ENCODE measurements around the gene RAB11FIP4. TPM values are rescaled to one million over a fixed set of nuclear protein-coding genes. Genes with fewer than 3 reads are reported as not detected.

RAB11FIP4 gene
- total RNA-seq, 1 experiment from 2014 or later: 34.1 TPM

GRCh38 chr17:31490671-31491375 lies 99.3 kb downstream of the RAB11FIP4 start:
- in situ Hi-C loops (cut with HindIII; ENCODE audit: low sequenced_read_pairs): no loop called here
- DNase-seq (ENCODE audit: low spot score): no peak

- DNase-seq (ENCODE audit: low spot score): no peak
- in situ Hi-C loops (cut with HindIII; ENCODE audit: low sequenced_read_pairs): no loop called here
Observed at GRCh38 chr17:31491376-31492131, 100.1 kb downstream of the RAB11FIP4 start.

DNA sequence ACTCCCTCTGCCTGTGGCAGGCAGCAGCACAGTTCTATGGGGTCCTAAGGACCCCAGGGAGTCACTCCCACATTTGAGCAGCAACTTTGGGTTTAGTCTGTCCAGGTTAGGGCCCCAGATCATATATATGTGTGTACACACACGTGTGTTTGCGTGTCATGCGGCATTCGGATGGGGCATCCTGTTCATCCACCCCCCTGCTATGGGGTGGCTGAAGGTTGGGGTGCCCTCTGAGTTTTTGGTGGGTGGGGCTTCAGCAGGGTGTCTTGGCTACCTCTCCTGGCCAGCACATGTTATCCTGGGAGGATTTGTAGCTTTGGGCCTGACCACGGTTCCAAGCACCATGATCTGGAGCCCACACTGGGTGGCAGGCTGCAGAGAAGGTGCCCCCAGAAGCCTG lies 100.7 kb downstream of the RAB11FIP4 start:
- in situ Hi-C loops (cut with HindIII; ENCODE audit: low sequenced_read_pairs): no loop called here
- DNase-seq (ENCODE audit: low spot score): no peak

DNA sequence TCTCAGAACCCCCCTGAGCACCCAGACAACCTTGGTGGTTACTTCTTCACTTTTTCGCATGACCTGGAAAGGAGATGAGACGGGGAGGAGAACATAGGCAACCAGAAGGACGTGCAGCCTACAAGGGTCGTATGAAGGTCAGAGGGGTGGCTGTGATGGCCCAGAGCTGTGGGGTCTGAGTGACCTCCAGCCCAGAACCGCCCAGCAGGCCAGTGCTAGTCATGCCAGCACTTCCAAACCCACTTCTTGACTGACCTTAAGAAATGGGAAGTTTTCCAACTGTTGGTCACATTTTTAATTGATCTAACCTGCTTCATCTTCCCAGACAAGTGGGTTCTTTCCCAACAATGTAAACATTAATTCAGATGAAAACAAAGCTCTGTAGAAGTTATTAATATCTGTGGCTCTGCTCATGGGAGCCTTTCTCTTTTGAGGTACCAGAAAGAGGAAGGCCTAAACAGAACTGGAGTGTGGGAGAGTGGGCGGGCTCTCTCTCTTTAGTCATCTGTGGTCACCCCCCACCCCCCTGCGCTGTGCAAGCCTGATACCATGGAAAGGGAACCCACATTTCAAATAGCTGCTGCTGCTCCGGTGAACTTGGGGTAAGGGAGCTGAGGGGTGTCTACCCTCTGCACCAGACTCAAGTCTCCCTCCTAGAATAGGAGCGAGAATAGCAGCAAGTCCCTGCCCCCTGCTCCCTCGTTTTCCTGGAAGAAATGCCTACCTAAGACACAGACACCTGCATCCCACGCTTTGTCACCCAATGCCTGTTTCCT lies 101.6 kb downstream of the RAB11FIP4 start:
- DNase-seq (ENCODE audit: low spot score): no peak
- in situ Hi-C loops (cut with HindIII; ENCODE audit: low sequenced_read_pairs): no loop called here

GRCh38 chr17:31493656-31494155 lies 102.2 kb downstream of the RAB11FIP4 start:
- DNase-seq (ENCODE audit: low spot score): no peak
- in situ Hi-C loops (cut with HindIII; ENCODE audit: low sequenced_read_pairs): no loop called here

DNA sequence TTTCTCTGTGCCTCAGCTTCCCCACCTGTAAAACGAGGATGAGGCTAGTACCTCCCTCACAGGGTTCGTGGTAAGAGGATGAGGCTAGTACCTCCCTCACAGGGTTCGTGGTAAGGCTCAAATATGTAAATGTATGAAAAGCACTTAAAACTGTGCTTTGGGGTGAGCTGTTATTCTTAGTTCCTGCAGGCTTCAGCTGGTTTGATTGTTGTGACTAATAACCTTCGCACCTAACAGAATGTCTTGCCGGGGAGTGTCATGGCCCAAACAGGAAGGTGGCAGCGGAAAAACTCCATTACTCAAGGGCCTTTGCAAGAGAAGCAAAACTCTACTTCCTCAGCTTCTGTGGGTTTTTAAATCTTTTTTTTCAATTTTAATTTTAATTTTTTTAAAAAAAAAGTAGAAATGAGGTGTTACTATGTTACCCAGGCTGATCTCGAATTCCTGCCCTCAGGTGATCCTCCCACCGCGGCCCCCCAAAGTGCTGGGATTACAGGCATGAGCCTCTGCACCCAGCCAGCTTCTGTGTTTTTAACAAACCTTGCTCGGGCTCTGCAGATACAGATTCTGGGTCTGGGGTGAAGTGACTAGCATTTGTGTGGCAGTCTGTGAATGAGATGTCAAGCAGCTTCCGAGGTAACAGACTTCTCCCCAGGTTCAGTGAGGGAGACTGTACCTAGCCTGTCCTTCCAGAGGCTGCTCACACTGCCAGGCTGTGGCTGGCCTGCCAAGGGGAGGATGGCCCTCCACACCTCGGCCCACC lies 103.0 kb downstream of the RAB11FIP4 start:
- in situ Hi-C loops (cut with HindIII; ENCODE audit: low sequenced_read_pairs): no loop called here
- DNase-seq (ENCODE audit: low spot score): peak; percentile 44

GRCh38 chr17:31495022-31495885 lies 103.8 kb downstream of the RAB11FIP4 start:
- in situ Hi-C loops (cut with HindIII; ENCODE audit: low sequenced_read_pairs): no loop called here
- DNase-seq (ENCODE audit: low spot score): no peak

- in situ Hi-C loops (cut with HindIII; ENCODE audit: low sequenced_read_pairs): no loop called here
- no peak for DNase-seq (ENCODE audit: low spot score)
Observed at GRCh38 chr17:31496097-31496496, 104.6 kb downstream of the RAB11FIP4 start.

DNA sequence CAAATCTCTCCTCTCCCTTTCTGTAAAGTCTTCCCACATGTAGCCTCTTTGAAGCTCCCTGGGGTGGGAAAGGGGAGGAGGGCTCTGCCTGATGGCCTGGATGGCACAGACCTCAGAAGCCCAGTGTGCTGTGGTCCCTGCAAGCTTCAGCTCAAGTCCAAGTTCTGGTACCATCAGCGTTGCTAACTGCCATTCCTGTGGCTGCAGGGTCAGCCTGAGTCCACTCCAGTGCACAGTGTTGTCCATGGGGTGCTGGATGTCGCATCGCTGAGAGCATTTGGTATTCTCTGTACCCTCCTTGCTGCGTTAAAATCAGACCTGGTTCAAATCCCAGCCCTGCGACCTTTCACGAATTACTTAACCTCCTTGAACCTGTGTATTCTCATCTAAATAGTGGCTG lies 105.1 kb downstream of the RAB11FIP4 start:
- DNase-seq (ENCODE audit: low spot score): no peak
- in situ Hi-C loops (cut with HindIII; ENCODE audit: low sequenced_read_pairs): no loop called here

GRCh38 chr17:31497431-31497830 lies 106.0 kb downstream of the RAB11FIP4 start:
- in situ Hi-C loops (cut with HindIII; ENCODE audit: low sequenced_read_pairs): no loop called here
- no peak for DNase-seq (ENCODE audit: low spot score)

DNA sequence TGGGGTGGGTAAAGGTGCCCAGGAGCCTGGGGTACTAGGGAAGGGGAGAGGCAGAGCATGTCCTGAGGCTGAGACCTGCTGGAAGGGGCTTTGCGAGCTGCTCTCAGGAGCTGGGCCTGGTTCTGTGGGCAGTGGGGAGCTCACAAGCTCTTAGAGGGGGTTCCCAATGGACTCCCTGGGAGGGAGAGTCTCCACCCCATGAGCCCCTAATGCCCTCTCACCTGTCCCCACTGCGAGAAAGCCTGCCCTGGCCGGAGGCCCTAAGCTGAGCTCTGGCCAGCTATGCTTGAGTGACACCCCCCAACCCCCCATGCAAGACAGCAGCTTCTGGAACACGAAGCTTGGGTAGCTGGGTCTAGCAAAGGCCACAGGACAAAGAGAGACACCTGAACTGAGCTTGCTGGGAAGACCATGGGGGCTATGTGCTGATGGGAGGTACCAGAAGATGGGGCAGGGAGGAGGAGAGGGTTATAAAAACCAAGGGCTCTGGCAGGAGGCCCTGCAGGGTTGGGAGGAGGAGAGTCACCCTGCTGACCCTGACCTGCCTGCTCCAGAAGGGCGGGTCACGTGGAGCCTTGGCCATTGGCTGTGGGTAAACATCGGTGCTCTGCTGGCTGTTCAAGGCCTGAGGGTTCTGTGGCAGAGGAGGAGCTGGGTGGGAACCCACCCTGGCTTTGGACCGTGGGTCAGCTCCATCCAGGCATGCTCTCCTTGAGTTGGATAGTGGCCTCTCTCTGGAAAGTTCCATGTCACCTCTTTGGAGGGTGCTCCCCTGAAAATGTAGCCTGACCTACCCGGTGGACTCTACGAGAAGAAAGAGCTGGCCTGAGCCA lies 106.7 kb downstream of the RAB11FIP4 start:
- DNase-seq (ENCODE audit: low spot score): no peak
- in situ Hi-C loops (cut with HindIII; ENCODE audit: low sequenced_read_pairs): no loop called here

DNA sequence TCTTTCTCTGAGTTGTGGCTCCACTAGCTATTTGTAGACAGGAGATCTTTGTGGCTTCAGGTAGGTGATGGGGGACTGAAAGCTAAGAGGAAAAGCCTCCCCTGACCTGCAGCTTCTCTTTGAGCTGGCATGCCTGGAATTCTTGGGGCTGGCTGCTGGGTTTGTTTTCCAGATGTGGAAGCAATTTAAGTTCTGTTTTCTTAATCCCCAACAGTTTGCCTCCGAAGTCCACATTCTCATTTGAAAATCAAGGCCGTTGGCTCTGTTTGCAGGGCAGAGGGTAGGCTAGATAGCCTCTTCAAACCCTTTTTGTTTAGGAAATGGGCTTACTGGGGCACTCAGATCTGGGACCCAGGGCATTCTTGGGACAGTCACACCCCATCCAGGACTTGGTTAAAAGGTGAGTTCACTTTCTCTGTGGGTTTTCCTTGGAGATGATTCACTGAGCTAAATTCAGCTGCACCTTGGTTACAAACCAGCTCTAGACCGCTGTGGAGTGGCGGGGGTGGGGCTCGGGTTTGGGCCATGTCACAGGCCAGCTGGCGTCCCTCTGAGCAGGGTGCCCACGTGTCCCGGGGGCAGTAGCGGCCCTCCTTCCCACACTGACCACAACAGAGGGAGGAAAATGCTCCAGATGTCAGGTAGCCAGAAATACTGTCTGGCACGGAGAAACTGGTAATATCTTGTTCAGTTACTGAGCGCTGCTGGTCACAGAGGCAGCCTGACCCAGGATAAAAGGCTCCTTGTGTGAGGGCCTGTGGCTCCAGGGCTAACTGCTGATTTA lies 108.5 kb downstream of the RAB11FIP4 start:
- peak; percentile 75 for DNase-seq (ENCODE audit: low spot score)
- in situ Hi-C loops (cut with HindIII; ENCODE audit: low sequenced_read_pairs): no loop called here

- in situ Hi-C loops (cut with HindIII; ENCODE audit: low sequenced_read_pairs): no loop called here
- no peak for DNase-seq (ENCODE audit: low spot score)
Observed at GRCh38 chr17:31506517-31506916, 115.0 kb downstream of the RAB11FIP4 start.

GRCh38 chr17:31508288-31509094 lies 117.0 kb downstream of the RAB11FIP4 start:
- in situ Hi-C loops (cut with HindIII; ENCODE audit: low sequenced_read_pairs): no loop called here
- no peak for DNase-seq (ENCODE audit: low spot score)

GRCh38 chr17:31509095-31509804 lies 117.8 kb downstream of the RAB11FIP4 start:
- in situ Hi-C loops (cut with HindIII; ENCODE audit: low sequenced_read_pairs): no loop called here
- no peak for DNase-seq (ENCODE audit: low spot score)
